PC-3 (cell line): ENCODE data around the gene ARFGEF2. TPM values are rescaled to one million over a fixed set of nuclear protein-coding genes. Genes with fewer than 3 reads are reported as not detected.
A peak's percentile ranks its signal among the peaks of the same experiment; 100 is the strongest.

Source experiments
- ATAC-seq: fragments of 200-7000 bp; cut with Tn5 transposase; 2 replicates; pipeline ENCODE4 v1.9.1; 2020; ENCODE audit warnings: mild to moderate bottlenecking, moderate library complexity
- BruUV-seq: library from RNA; stranded (reverse); fragments of 400-500 nt; replicated peaks from 2 replicates; lab custom pipeline; 2021; lab: Mats Ljungman, UMichigan
- CTCF ChIA-PET: fragments of 300-600 bp; sonication (Branson Sonifier 250); formaldehyde crosslinking; loops from one replicate; lab custom pipeline; 2022; ENCODE audit warnings: antibody characterized with exemption; lab: Charles Lee
- POLR2A ChIA-PET: fragments of 300-600 bp; sonication (Branson Sonifier 250); formaldehyde crosslinking; loops from one replicate; lab custom pipeline; 2022; ENCODE audit warnings: antibody characterized with exemption; ENCODE audit not compliant: unreplicated experiment; lab: Charles Lee
- DNase-seq: peaks from one replicate; pipeline ENCODE4 v3.0.0-alpha.2; 2015
- H2AFZ ChIP-seq: fragments of 300-600 bp; sonication (generic); 2 replicates; pipeline ENCODE4 v1.6.0; 2016; ENCODE audit warnings: antibody characterized with exemption, low read length
- H3F3A ChIP-seq: fragments of 300-600 bp; sonication (generic); one replicate; pipeline ENCODE4 v1.6.0; 2017; ENCODE audit warnings: antibody characterized with exemption, low read length, control low read depth, mild to moderate bottlenecking; ENCODE audit not compliant: unreplicated experiment
- H3K27ac ChIP-seq: fragments of 300-600 bp; sonication (generic); 2 replicates; pipeline ENCODE4 v1.5.1; 2016; ENCODE audit warnings: mild to moderate bottlenecking, low read length
- H3K27me3 ChIP-seq: fragments of 300-600 bp; sonication (generic); 2 replicates; pipeline ENCODE4 v1.6.1; 2016; ENCODE audit warnings: low read length, mixed read lengths
- H3K36me3 ChIP-seq: fragments of 300-600 bp; sonication (generic); 2 replicates; pipeline ENCODE4 v1.6.1; 2016; ENCODE audit warnings: low read depth, mixed run types, low read length, mixed read lengths
- H3K4me1 ChIP-seq: fragments of 300-600 bp; sonication (generic); 2 replicates; pipeline ENCODE4 v1.5.1; 2016; ENCODE audit warnings: low read length; ENCODE audit not compliant: insufficient read depth
- H3K4me2 ChIP-seq: fragments of 300-600 bp; sonication (generic); 2 replicates; pipeline ENCODE4 v1.6.0; 2016; ENCODE audit warnings: low read length
- H3K4me3 ChIP-seq: fragments of 300-600 bp; sonication (generic); 2 replicates; pipeline ENCODE4 v1.5.1; 2016; ENCODE audit warnings: mild to moderate bottlenecking, low read length, mixed read lengths
- H3K79me2 ChIP-seq: fragments of 300-600 bp; sonication (generic); 2 replicates; pipeline ENCODE4 v1.6.1; 2017; ENCODE audit warnings: low read length, mixed read lengths
- H3K9ac ChIP-seq: fragments of 300-600 bp; sonication (generic); 2 replicates; pipeline ENCODE4 v1.6.0; 2016; ENCODE audit warnings: mild to moderate bottlenecking, low read length
- H3K9me2 ChIP-seq: fragments of 300-600 bp; sonication (generic); replicated peaks from 2 replicates; pipeline ENCODE4 v1.6.1; 2016; ENCODE audit warnings: mixed run types, low read length, mixed read lengths
- H3K9me3 ChIP-seq: fragments of 300-600 bp; sonication (generic); 2 replicates; pipeline ENCODE4 v1.6.1; 2016; ENCODE audit warnings: low read length, mixed read lengths
- H4K20me1 ChIP-seq: fragments of 300-600 bp; sonication (generic); 2 replicates; pipeline ENCODE4 v1.6.1; 2016; ENCODE audit warnings: low read length, mixed read lengths
- CTCF ChIP-seq: fragments of 300-600 bp; sonication (generic); conservative IDR thresholded peaks from 2 replicates; pipeline ENCODE4 v1.5.1; 2017; ENCODE audit warnings: antibody characterized with exemption, low read depth, mild to moderate bottlenecking, low read length
- EZH2 ChIP-seq: fragments of 300-600 bp; sonication (generic); IDR thresholded peaks from one replicate; pipeline ENCODE4 v1.6.1; 2017; ENCODE audit warnings: antibody characterized with exemption, mild to moderate bottlenecking, low read length; ENCODE audit not compliant: unreplicated experiment
- EZH2phosphoT487 ChIP-seq: fragments of 300-600 bp; sonication (generic); IDR thresholded peaks from 2 replicates; pipeline ENCODE4 v1.6.1; 2018; ENCODE audit warnings: mild to moderate bottlenecking, antibody characterized with exemption, low read length, borderline replicate concordance
- intact Hi-C: fragments of 100-400 bp; cut with micrococcal nuclease; formaldehyde crosslinking; loops from 2 replicates; pipeline ENCODE4 v1.9.0; 2023
- total RNA-seq: library from RNA; depleted of rRNA; stranded (reverse); fragments of >200 nt; gene quantifications from 2 replicates; pipeline ENCODE4 v1.2.3, GENCODE V29; 2014

The ARFGEF2 gene
- total RNA-seq, 1 experiment from 2014 or later = 33.5 TPM

- Histone ChIP-seq H3K4me2 (no peak overlapping the region), H3K4me3 (no peak overlapping the region), H2AFZ (no peak overlapping the region), H3K27ac (no peak overlapping the region), H3K36me3 (no peaks in the 10 kb centered on the region), H3K9me3 (no peaks in the 10 kb centered on the region), H3K9me2 (no peaks in the 10 kb centered on the region), H3F3A (no peaks in the 10 kb centered on the region), H3K9ac (no peak overlapping the region), H3K27me3 (no peaks in the 10 kb centered on the region), H3K4me1 (peaks cover 19% of the 10 kb centered on the region), H3K79me2 (peaks cover 95% of the 10 kb centered on the region), H4K20me1 (peaks cover 66% of the 10 kb centered on the region)
- DNase-seq (no peak), ATAC-seq (no peak)
- ChIA-PET POLR2A (no interaction called here), CTCF (no interaction called here)
- intact Hi-C loops = no loop called here
- no TSS peak for BruUV-seq
- TF ChIP-seq CTCF = no peak
- no peak for TF ChIP-seq EZH2
- no peak for TF ChIP-seq EZH2phosphoT487
Observed at GRCh38 chr20:48926821-48927220, 5.3 kb downstream of the ARFGEF2 start.

- ChIA-PET CTCF (no interaction called here), POLR2A (no interaction called here)
- intact Hi-C loops = no loop called here
- Histone ChIP-seq H3K27ac (no peak overlapping the region), H3K9me2 (no peaks in the 10 kb centered on the region), H3K9me3 (no peaks in the 10 kb centered on the region), H2AFZ (no peak overlapping the region), H3K4me3 (no peak overlapping the region), H4K20me1 (peaks cover 67% of the 10 kb centered on the region), H3K36me3 (no peaks in the 10 kb centered on the region), H3K4me1 (peaks cover 1% of the 10 kb centered on the region), H3K27me3 (no peaks in the 10 kb centered on the region), H3F3A (no peaks in the 10 kb centered on the region), H3K79me2 (peaks cover 94% of the 10 kb centered on the region), H3K9ac (no peak overlapping the region), H3K4me2 (no peak overlapping the region)
- ATAC-seq (peak; percentile 53), DNase-seq (no peak)
- BruUV-seq = no TSS peak
- TF ChIP-seq EZH2 (no peak), EZH2phosphoT487 (no peak), CTCF (no peak)
Observed at GRCh38 chr20:48928832-48929725, 7.6 kb downstream of the ARFGEF2 start.

GRCh38 chr20:48930035-48930434 is 8.5 kb downstream of the ARFGEF2 start:
- Histone ChIP-seq H2AFZ (no peak overlapping the region), H3K27me3 (no peaks in the 10 kb centered on the region), H3K79me2 (peaks cover 89% of the 10 kb centered on the region), H3F3A (no peaks in the 10 kb centered on the region), H3K4me1 (no peaks in the 10 kb centered on the region), H3K9me3 (no peaks in the 10 kb centered on the region), H3K4me2 (no peak overlapping the region), H4K20me1 (peaks cover 62% of the 10 kb centered on the region), H3K4me3 (no peak overlapping the region), H3K27ac (no peak overlapping the region), H3K9ac (no peak overlapping the region), H3K9me2 (no peaks in the 10 kb centered on the region), H3K36me3 (no peaks in the 10 kb centered on the region)
- no peak for ATAC-seq
- POLR2A ChIA-PET = no interaction called here
- CTCF ChIA-PET = no interaction called here
- TF ChIP-seq CTCF (no peak), EZH2phosphoT487 (no peak), EZH2 (no peak)
- intact Hi-C loops = no loop called here
- no peak for DNase-seq
- no TSS peak for BruUV-seq
